OCI-LY3 (cell line): ENCODE data around the gene CNTLN.

ENCODE experiments used
- EZH2phosphoT487 ChIP-seq: fragments of 200-600 bp; shearing (Covaris generic); IDR thresholded peaks from 2 replicates; pipeline ENCODE4 v1.6.1; 2018; ENCODE audit warnings: antibody characterized with exemption, mixed run types, low read depth
- TF ChIP-seq, protein P1 (sequence below): fragments of 200-600, 300-600 bp; sonication (generic); IDR thresholded peaks from 2 replicates; pipeline ENCODE4 v1.5.1; 2014; ENCODE audit warnings: antibody characterized with exemption, low read length, low read depth

DNA sequence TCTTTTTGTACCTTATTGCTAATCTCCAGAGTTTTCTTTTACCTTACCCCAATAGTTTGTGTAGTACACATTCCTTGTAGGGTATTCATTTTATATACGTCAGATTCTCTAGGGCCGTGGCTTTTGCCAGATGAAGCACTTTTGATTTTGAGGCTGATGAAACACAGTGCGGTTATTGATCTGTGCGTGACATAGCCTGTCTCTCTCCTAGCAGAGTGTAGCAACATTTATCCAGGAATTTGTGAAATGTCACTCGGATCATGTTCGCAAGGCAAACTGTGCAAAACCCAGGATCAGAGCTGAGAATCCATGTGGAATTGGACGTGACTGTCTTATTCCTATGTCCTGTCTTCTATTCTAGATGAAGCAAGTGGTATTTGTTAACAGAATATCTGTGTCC lies 302.0 kb downstream of the CNTLN start:
- TF ChIP-seq, protein P1, sequence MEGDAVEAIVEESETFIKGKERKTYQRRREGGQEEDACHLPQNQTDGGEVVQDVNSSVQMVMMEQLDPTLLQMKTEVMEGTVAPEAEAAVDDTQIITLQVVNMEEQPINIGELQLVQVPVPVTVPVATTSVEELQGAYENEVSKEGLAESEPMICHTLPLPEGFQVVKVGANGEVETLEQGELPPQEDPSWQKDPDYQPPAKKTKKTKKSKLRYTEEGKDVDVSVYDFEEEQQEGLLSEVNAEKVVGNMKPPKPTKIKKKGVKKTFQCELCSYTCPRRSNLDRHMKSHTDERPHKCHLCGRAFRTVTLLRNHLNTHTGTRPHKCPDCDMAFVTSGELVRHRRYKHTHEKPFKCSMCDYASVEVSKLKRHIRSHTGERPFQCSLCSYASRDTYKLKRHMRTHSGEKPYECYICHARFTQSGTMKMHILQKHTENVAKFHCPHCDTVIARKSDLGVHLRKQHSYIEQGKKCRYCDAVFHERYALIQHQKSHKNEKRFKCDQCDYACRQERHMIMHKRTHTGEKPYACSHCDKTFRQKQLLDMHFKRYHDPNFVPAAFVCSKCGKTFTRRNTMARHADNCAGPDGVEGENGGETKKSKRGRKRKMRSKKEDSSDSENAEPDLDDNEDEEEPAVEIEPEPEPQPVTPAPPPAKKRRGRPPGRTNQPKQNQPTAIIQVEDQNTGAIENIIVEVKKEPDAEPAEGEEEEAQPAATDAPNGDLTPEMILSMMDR: no peak
- no peak for TF ChIP-seq EZH2phosphoT487
